Effector CD8-positive, alpha-beta T cell (primary cell): ENCODE results near the gene DPYD.

ENCODE experiments used
- DNase-seq: peaks from one replicate; lab custom pipeline; 2025; lab: John Stamatoyannopoulos, UW

The DPYD gene

DNA sequence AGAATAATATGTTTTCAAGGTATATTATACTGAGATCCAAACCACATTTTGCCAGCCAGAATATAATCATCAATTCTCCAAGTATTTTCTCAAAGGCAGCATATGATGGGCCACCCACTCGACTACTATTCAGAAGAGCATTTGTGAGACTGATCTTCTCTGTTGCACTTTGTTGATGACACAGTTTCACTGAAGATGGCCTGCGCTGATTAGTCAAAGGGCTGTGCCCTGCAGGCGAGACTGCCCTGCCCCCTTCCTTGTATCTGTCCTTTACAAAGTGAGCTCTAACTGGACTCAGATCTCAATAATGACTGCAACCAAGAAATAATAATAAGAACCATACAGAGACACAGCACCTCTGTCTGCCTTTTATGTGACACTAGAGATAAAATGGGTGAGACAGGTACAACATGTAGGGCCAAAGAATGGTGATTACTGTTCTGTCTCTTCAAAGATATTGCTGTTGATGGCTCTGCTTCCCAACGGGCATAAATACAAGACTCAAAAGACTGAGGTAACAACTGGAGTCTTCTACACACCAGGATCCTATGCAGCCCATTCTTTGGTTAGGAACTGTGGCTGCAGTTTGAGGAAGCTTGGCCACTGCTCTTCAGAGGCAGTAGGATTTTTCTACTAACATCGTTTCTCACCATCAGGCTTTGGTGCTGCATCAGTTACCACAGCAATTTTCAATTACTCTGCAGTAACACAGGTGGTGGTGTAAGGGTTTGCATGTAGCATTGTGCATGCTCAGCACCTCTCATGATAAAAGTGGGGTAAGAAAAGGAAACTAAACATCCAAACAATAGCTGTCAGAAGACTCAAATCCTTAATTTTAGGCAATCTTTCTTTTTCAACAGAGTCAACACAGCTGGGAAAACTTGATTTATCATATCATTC is 718.1 kb downstream of the DPYD start:
- DNase-seq, result no peak

- DNase-seq, result no peak
These were observed 719.2 kb downstream of the DPYD start for GRCh38 chr1:97201641-97202040.

- no peak for DNase-seq
These were observed 720.2 kb downstream of the DPYD start for GRCh38 chr1:97200595-97200994.

GRCh38 chr1:97196825-97197516 is 723.9 kb downstream of the DPYD start:
- DNase-seq, result no peak

DNA sequence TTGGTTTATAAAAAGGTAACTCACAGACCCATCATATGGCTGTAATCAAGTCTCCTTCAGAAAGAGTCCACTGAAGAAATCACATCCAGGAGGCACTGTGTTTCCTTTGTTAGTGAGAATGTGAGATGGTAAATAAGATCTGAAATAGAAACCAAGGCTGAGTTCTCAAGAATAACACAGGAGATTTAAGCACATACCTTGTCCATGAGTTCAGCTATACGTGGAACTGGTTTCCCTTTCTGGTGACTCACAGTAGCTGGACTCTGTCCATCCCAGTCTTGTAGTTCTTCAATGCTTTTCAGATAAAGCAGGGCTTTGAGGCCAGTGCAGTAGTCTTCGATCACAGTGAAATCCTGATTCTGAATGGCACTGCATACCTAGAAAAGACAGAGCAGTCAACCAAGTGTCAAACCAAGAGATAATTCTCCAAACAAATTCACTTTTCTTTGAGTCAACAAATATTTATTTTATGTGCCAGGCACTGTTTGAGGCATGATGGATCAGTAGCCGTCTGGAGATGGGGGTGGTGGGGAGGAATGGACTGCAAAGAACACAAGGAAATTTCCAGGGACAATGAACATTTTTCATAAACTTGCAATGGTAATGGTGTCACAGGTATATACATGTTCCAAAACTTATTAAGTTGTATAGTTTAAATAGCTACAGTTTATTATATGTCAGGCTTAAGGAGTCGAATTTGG is 727.8 kb downstream of the DPYD start:
- DNase-seq, result no peak

GRCh38 chr1:97190326-97190725 is 730.5 kb downstream of the DPYD start:
- no peak for DNase-seq

GRCh38 chr1:97186381-97186780 is 734.5 kb downstream of the DPYD start:
- no peak for DNase-seq

- DNase-seq, result no peak
These were observed 746.7 kb downstream of the DPYD start for GRCh38 chr1:97174039-97174704.

- DNase-seq, result no peak
These were observed 750.5 kb downstream of the DPYD start for GRCh38 chr1:97170300-97170699.

- no peak for DNase-seq
These were observed 752.8 kb downstream of the DPYD start for GRCh38 chr1:97168056-97168455.

DNA sequence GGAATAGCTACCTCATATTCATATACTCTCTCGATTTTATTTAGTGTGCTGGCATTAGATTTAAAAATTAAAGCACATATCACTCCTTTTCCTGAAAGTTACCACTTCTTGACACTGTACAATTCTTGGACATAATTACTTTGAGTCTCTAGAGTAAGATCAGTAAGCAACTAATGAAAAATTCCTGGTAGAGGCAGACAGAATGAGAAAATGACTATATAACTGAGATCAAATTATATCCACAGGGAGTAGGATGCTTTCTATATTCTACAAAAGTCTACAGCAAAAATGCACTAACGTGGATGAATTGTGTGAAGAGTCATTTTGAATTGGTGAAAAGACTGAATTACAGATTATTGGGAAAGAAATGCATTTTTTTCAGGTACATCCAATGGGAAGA is 753.6 kb downstream of the DPYD start:
- DNase-seq, result no peak

DNA sequence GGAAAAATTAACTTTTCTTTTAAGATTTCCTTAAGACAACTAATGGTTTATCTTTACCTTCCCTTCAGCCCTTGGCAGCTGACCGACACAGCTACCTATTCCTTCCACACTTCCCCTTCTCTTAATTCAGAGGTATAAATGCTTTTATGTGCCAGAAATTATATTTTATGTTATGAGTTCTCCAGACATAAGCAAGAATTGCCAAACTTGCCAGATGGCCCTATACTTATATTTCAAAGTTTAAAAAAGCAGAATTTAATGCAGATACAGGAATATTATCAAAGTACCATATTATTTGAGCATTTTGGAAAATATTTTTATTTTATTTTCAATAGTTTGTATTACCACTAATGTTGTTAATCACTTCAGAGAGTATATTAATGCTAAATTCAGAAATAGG is 754.2 kb downstream of the DPYD start:
- no peak for DNase-seq

GRCh38 chr1:97164276-97164639 is 756.6 kb downstream of the DPYD start:
- DNase-seq, result no peak

GRCh38 chr1:97163591-97164275 is 757.1 kb downstream of the DPYD start:
- DNase-seq, result no peak

- no peak for DNase-seq
These were observed 760.0 kb downstream of the DPYD start for GRCh38 chr1:97160818-97161217.

- DNase-seq, result no peak
These were observed 761.5 kb downstream of the DPYD start for GRCh38 chr1:97159342-97159741.

DNA sequence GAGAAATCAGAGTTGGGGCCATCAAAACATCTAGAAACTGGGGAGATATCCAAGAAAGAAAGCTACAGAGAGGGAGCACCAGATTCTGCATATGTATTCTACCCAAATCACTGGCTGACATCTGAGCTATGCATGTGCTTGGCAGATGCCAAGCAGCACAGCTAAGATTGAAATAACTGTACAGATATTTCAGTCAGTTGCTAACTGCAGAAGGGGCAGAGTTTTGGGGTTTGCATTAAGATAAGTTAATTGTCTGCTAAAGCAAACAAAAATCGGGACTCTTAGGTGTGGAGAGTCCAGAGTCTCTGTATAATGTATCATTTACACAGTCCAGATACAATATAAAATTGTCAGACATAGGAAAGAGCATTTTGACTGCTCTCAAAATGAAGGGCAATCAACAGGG is 762.1 kb downstream of the DPYD start:
- DNase-seq, result no peak

DNA sequence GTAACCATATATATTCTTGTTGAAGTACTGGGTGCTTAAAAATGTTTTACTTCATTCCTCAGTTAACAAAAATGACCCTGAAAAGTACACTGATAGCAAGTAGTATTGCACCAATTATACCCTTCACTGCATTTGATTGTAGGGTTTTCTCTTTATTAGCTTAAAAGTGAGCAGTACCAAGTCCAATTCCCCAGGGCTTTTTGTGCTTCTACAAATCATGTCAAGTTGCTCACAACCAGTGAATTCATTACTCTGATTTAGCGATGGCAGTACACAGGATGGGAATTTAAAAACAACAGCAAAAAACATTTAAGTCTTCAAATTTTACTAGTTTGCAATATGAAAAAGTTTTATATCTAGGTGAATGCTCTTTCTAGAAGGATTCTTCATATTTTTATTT is 762.8 kb downstream of the DPYD start:
- DNase-seq, result no peak

GRCh38 chr1:97151651-97152050 is 769.2 kb downstream of the DPYD start:
- DNase-seq, result no peak

DNA sequence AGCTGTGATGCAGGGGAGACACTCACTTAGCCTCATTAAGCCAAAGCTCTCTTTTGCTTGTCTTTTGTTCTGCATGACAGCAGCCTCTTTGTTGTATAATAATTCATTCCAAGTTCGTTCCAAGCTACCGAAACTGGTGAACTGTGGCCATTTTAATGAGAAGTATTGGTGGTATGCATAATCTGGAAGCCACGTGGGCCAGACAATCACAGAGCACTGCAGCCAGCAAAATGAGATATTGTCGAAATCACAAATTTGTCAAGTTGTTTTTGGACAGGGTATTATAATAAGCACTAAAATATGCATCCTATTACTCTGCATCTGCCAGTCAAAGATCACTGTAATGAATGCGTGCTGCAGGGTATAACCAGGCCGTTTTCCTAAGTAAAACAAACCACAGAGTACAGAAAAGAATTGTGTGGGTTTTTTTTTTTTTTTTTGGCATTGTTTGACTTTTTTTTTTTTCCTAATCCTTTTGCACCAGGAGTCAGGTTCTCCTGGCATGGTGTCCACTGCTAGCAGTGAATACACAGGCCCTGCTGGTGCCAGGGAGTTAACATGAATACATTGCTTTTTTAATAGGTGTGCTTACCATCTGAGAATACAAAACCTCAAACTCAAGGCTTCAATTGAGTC is 775.4 kb downstream of the DPYD start:
- DNase-seq, result no peak

DNA sequence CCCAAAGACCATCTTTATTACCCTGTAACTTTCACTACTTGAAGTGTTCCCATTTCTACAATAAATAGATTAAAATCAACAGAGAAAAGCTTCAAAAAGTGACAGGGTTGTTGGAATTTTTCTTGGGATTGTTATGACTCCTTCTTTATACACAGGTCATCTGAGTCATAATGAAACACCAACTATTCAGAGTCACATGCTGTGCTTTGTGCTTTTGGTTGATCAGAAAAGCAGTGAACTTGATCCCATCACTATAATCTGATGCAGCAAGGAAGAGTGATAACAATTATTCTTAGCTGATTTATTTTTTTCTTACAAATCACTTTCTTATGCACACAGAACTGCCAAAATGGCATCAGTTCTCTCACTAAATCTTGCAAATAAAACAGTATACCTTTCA is 776.3 kb downstream of the DPYD start:
- DNase-seq, result no peak
